SK-N-SH (cell line): Measurements from ENCODE around the gene ZNF613. TPM values are rescaled to one million over a fixed set of nuclear protein-coding genes. Genes with fewer than 3 reads are reported as not detected.
"Not testable (repeated sequence)": the region's sequence is repeated elsewhere in the genome, so short reads cannot be mapped to it uniquely, and the experiment has no call there.

Experiments
- CTCF ChIA-PET: fragments of 300-600, 350-600 bp; formaldehyde crosslinking; extraction: SDS; loops from one replicate; lab custom pipeline; 2021; lab: Yijun Ruan, JAX
- POLR2A ChIA-PET: fragments of 350-600 bp; sonication (Branson Sonifier 250); formaldehyde crosslinking; extraction: SDS; loops from one replicate; lab custom pipeline; 2020; ENCODE audit warnings: antibody characterized with exemption, inconsistent platforms; lab: Yijun Ruan, JAX
- DNase-seq: peaks from one replicate; pipeline ENCODE4 v3.0.0; 2012
- H2AFZ ChIP-seq: fragments of 200-600 bp; sonication (generic); 2 replicates; pipeline ENCODE4 v1.8.1; 2016; ENCODE audit warnings: antibody characterized with exemption, mild to moderate bottlenecking, low read depth
- H3F3A ChIP-seq: fragments of 200-600 bp; sonication (generic); replicated peaks from 2 replicates; pipeline ENCODE3; 2016; ENCODE audit warnings: antibody characterized with exemption, mild to moderate bottlenecking; ENCODE audit not compliant: insufficient read depth
- H3K27ac ChIP-seq, 2 experiments: fragments of 200-500 bp in 1 of 2; fragments of 200-600 bp in 1 of 2; sonication (Bioruptor generic) in 1 of 2; sonication (generic), shearing (Covaris generic) in 1 of 2; 2 replicates each; pipeline versions ENCODE4 v1.5.1 to v1.6.1; 2014 to 2016; ENCODE audit warnings: low read depth in 2 of 2, inconsistent platforms in 1 of 2, low read length in 1 of 2, mild to moderate bottlenecking in 1 of 2, mixed read lengths in 1 of 2
- H3K27me3 ChIP-seq: fragments of 200-600 bp; sonication (generic), shearing (Covaris generic); 2 replicates; pipeline ENCODE4 v1.6.1; 2016; ENCODE audit warnings: mixed run types; ENCODE audit not compliant: insufficient read depth
- H3K36me3 ChIP-seq, 2 experiments: fragments of 200-500 bp in 1 of 2; fragments of 200-600 bp in 1 of 2; sonication (Bioruptor generic) in 1 of 2; sonication (generic) in 1 of 2; replicated peaks in 1 of 2; 2 replicates each; pipeline versions ENCODE3 to v1.5.1; 2014 to 2016; ENCODE audit warnings: low read length in 1 of 2, mild to moderate bottlenecking in 1 of 2; ENCODE audit not compliant: insufficient read depth in 2 of 2, control insufficient read depth in 1 of 2
- H3K4me1 ChIP-seq, 2 experiments: fragments of 200-500 bp in 1 of 2; fragments of 200-600 bp in 1 of 2; sonication (Bioruptor generic) in 1 of 2; sonication (generic), shearing (Covaris generic) in 1 of 2; 2 replicates each; pipeline versions ENCODE4 v1.5.1 to v1.6.1; 2014 to 2016; ENCODE audit warnings: low read depth in 1 of 2, low read length in 1 of 2, mixed run types in 1 of 2; ENCODE audit not compliant: insufficient read depth in 2 of 2, control insufficient read depth in 1 of 2
- H3K4me2 ChIP-seq: fragments of 200-600 bp; sonication (generic), shearing (Covaris generic); 2 replicates; pipeline ENCODE4 v1.6.1; 2017; ENCODE audit warnings: mixed run types
- H3K4me3 ChIP-seq, 2 experiments: fragments of 200-500 bp in 1 of 2; fragments of 200-600 bp in 1 of 2; sonication (Bioruptor generic) in 1 of 2; sonication (generic), shearing (Covaris generic) in 1 of 2; 2 replicates each; pipeline versions ENCODE4 v1.5.1 to v1.8.1; 2014 to 2016; ENCODE audit warnings: low read depth in 2 of 2, inconsistent platforms in 1 of 2, low read length in 1 of 2, mild to moderate bottlenecking in 1 of 2, mixed read lengths in 1 of 2, moderate library complexity in 1 of 2
- H3K79me2 ChIP-seq: fragments of 200-600 bp; sonication (generic); 2 replicates; pipeline ENCODE4 v1.8.1; 2017; ENCODE audit warnings: mild to moderate bottlenecking; ENCODE audit not compliant: insufficient read depth
- H3K9ac ChIP-seq: fragments of 200-600 bp; sonication (generic); 2 replicates; pipeline ENCODE4 v1.6.1; 2017; ENCODE audit warnings: mixed run types
- H3K9me2 ChIP-seq: fragments of 200-600 bp; sonication (generic); 2 replicates; pipeline ENCODE4 v1.6.1; 2017; ENCODE audit warnings: mixed run types
- H3K9me3 ChIP-seq: fragments of 200-600 bp; sonication (generic); 2 replicates; pipeline ENCODE4 v1.6.1; 2017; ENCODE audit warnings: mixed run types, mild to moderate bottlenecking, moderate library complexity
- H4K20me1 ChIP-seq: fragments of 200-600 bp; sonication (generic); 2 replicates; pipeline ENCODE4 v1.6.1; 2017; ENCODE audit warnings: mild to moderate bottlenecking, mixed run types; ENCODE audit not compliant: insufficient read depth
- EP300 ChIP-seq, 2 experiments: IDR thresholded peaks; 2 replicates each; pipeline versions ENCODE4 v1.4.0 to v1.6.1; 2012; ENCODE audit warnings: borderline replicate concordance in 1 of 2, low read depth in 1 of 2, low read length in 1 of 2
- GATA2 ChIP-seq: sonication (generic); formaldehyde crosslinking; IDR thresholded peaks from 2 replicates; pipeline ENCODE4 v1.5.0; 2020; ENCODE audit warnings: mild to moderate bottlenecking, missing genetic modification reagents
- JUND ChIP-seq: IDR thresholded peaks from 2 replicates; pipeline ENCODE4 v1.4.0; 2012
- NFIC ChIP-seq: IDR thresholded peaks from 2 replicates; pipeline ENCODE4 v1.4.0; 2012; ENCODE audit warnings: borderline replicate concordance
- RAD21 ChIP-seq: IDR thresholded peaks from 2 replicates; pipeline ENCODE4 v1.6.1; 2012; ENCODE audit warnings: mild to moderate bottlenecking, low read length
- RCOR1 ChIP-seq: fragments of 150-350 bp; IDR thresholded peaks from 2 replicates; pipeline ENCODE4 v1.6.1; 2017; ENCODE audit warnings: antibody characterized with exemption, low read length
- TCF12 ChIP-seq: IDR thresholded peaks from 2 replicates; pipeline ENCODE4 v1.4.0; 2012
- WGBS: methylation state at CpG from one replicate; pipeline ENCODE4 v1.1.6; 2017; ENCODE audit warnings: low lambda C conversion rate; 5-methylcytosine and 5-hydroxymethylcytosine counted together
- polyA plus RNA-seq, 3 experiments: library from polyadenylated mRNA; depleted of rRNA; stranded (reverse); fragments of >200 nt; gene quantifications; 2 replicates each; pipeline ENCODE4 v1.2.3, GENCODE V29; 2012
- TF ChIP-seq, protein P1 (sequence below): IDR thresholded peaks from 2 replicates; pipeline ENCODE4; 2012
- TF ChIP-seq, protein P2 (sequence below): fragments of 150-350 bp; IDR thresholded peaks from 2 replicates; pipeline ENCODE4 v1.6.1; 2016; ENCODE audit warnings: mild to moderate bottlenecking, low read depth, low read length
- TF ChIP-seq, protein P3 (sequence below): fragments of 150-350 bp; IDR thresholded peaks from 2 replicates; pipeline ENCODE4 v1.6.1; 2017; ENCODE audit warnings: antibody characterized with exemption, low read length, low read depth, borderline replicate concordance

Gene ZNF613
- polyA plus RNA-seq, 1 of the 3 experiments (the other 2 are of a cell fraction), result 2.2 TPM

DNA sequence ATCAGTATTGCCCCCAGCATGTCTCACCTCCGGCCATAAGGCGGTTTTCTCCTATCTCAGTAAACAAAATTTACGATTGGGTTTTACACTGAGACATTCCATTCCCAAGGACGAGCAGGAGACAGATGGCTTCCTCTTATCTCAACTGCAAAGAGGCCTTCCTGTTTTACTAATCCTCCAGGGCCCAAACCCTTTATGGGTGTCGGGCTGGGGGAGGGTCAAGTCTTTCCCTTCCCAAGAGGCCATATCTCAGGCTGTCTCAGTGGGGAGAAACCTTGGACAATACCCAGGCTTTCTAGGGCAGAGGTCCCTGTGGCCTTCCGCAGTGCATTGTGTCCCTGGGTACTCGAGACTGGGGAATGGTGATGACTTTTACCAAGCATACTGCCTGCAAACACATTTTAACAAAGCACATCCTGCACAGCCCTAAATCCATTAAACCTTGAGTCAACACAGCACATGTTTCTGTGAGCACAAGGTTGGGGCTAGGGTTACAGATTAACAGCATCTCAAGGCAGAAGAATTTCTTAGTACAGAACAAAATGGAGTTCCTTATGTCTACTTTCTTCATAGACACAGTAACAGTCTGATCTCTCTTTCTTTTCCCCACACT is 33.5 kb downstream of the ZNF613 start:
- WGBS, result 61% methylated on average over 7 of the region's 7 CpGs
- DNase-seq, H3K27me3 ChIP-seq, H3K27ac ChIP-seq, H3K9ac ChIP-seq, H3K4me1 ChIP-seq, H3K4me2 ChIP-seq, H3K79me2 ChIP-seq, POLR2A ChIA-PET, H3K9me3 ChIP-seq, H4K20me1 ChIP-seq, H3K4me3 ChIP-seq, H3F3A ChIP-seq, CTCF ChIA-PET, H3K9me2 ChIP-seq, H2AFZ ChIP-seq: not testable (repeated sequence)
- H3K36me3 ChIP-seq, result peaks cover 13 to 25% of the 10 kb centered on the region in 2 experiments

DNA sequence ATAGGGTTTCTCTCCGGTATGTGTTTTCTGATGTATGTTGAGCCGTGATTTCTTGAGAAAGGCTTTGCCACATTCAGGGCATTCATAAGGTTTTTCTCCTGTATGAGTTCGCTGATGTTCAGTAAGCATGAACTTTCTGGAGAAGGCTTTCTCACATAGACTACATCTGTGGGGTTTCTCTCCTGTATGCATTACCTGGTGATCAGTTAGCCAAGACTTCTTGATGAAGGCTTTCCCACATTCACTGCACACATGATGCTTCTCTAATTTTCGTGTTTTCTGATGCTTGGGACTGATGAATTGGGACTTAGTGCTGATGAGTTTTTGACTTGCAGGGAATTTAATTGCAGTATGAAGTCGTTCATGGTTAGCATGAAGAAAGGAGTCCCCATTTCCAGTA is 38.3 kb downstream of the ZNF613 start:
- Histone ChIP-seq H3K27ac (no peak overlapping the region), H3K79me2 (no peaks in the 10 kb centered on the region), H3K9me2 (no peaks in the 10 kb centered on the region), H3K4me3 (no peak overlapping the region; a peak in 1 of 4 replicates), H2AFZ (no peak overlapping the region), H3K4me2 (no peak overlapping the region), H3K4me1 (no peaks in the 10 kb centered on the region), H4K20me1 (no peaks in the 10 kb centered on the region), H3K36me3 (peaks cover 41 to 72% of the 10 kb centered on the region in 2 experiments), H3F3A (no peaks in the 10 kb centered on the region), H3K9me3 (peaks cover 20% of the 10 kb centered on the region), H3K9ac (no peak overlapping the region), H3K27me3 (no peaks in the 10 kb centered on the region)
- DNase-seq, result no peak
- WGBS, result 87% methylated on average over 5 of the region's 5 CpGs
- TF ChIP-seq RAD21 (no peak), JUND (no peak), GATA2 (CRISPR knock-in tag) (no peak), NFIC (no peak), RCOR1 (no peak), TCF12 (no peak), EP300 (IDR thresholded peaks at IDR 0.05; ENCODE audit: borderline replicate concordance in 1 of 2, low read depth in 1 of 2, low read length in 1 of 2) (no peak)
- TF ChIP-seq, protein P1, sequence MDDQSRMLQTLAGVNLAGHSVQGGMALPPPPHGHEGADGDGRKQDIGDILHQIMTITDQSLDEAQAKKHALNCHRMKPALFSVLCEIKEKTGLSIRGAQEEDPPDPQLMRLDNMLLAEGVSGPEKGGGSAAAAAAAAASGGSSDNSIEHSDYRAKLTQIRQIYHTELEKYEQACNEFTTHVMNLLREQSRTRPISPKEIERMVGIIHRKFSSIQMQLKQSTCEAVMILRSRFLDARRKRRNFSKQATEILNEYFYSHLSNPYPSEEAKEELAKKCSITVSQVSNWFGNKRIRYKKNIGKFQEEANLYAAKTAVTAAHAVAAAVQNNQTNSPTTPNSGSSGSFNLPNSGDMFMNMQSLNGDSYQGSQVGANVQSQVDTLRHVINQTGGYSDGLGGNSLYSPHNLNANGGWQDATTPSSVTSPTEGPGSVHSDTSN, result no peak
- TF ChIP-seq, protein P2, sequence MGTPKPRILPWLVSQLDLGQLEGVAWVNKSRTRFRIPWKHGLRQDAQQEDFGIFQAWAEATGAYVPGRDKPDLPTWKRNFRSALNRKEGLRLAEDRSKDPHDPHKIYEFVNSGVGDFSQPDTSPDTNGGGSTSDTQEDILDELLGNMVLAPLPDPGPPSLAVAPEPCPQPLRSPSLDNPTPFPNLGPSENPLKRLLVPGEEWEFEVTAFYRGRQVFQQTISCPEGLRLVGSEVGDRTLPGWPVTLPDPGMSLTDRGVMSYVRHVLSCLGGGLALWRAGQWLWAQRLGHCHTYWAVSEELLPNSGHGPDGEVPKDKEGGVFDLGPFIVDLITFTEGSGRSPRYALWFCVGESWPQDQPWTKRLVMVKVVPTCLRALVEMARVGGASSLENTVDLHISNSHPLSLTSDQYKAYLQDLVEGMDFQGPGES, result no peak
- TF ChIP-seq, protein P3, sequence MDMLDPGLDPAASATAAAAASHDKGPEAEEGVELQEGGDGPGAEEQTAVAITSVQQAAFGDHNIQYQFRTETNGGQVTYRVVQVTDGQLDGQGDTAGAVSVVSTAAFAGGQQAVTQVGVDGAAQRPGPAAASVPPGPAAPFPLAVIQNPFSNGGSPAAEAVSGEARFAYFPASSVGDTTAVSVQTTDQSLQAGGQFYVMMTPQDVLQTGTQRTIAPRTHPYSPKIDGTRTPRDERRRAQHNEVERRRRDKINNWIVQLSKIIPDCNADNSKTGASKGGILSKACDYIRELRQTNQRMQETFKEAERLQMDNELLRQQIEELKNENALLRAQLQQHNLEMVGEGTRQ, result no peak
- ChIA-PET POLR2A (no interaction called here), CTCF (no interaction called here)
